ENCODE measurements around the gene THSD4.

DNA sequence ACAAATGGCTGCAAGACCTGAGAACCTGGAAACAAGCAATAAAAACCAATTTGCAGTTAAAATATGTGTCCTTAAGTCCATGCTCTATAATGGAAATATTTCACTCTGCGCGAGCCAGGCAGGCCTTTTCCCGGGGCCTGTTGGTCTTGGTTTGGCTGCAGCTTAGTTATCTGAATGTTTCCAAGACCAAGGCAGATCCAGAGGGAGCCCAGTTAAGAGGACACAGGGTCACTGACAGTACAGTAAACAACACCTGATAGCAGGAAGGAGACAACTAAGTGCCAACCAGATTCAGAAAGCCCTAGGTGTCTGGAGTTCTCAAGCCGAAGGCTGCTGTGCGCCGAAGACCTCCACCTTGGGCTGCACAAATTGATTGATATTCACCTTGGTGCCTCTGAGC is 32.8 kb downstream of the THSD4 start:
- TF ChIP-seq, protein P1, sequence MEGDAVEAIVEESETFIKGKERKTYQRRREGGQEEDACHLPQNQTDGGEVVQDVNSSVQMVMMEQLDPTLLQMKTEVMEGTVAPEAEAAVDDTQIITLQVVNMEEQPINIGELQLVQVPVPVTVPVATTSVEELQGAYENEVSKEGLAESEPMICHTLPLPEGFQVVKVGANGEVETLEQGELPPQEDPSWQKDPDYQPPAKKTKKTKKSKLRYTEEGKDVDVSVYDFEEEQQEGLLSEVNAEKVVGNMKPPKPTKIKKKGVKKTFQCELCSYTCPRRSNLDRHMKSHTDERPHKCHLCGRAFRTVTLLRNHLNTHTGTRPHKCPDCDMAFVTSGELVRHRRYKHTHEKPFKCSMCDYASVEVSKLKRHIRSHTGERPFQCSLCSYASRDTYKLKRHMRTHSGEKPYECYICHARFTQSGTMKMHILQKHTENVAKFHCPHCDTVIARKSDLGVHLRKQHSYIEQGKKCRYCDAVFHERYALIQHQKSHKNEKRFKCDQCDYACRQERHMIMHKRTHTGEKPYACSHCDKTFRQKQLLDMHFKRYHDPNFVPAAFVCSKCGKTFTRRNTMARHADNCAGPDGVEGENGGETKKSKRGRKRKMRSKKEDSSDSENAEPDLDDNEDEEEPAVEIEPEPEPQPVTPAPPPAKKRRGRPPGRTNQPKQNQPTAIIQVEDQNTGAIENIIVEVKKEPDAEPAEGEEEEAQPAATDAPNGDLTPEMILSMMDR (conservative IDR thresholded peaks at IDR 0.05; ENCODE audit: low read length), result no peak
- TF ChIP-seq EZH2phosphoT487 (IDR thresholded peaks at IDR 0.05; ENCODE audit: borderline replicate concordance, low read depth, low read length), result no peak
